ENCODE measurements around the gene AURKB.

- no peak for TF ChIP-seq CTCF (IDR thresholded peaks at IDR 0.05)
- TF ChIP-seq EZH2 (IDR thresholded peaks at IDR 0.05; ENCODE audit: borderline replicate concordance, insufficient read depth, low read depth, low read length, poor library complexity, severe bottlenecking): no peak
Measured at GRCh38 chr17:8162997-8163977, 47.1 kb downstream of the AURKB start.

All from B cell (primary cell).